HepG2 (cell line): ENCODE measurements around the gene BAHD1. TPM values are rescaled to one million over a fixed set of nuclear protein-coding genes. Genes with fewer than 3 reads are reported as not detected.

ENCODE experiments used
- AHDC1 ChIP-seq: sonication (generic); formaldehyde crosslinking; IDR thresholded peaks from 2 replicates; pipeline ENCODE4 v1.5.1; 2020; ENCODE audit warnings: mild to moderate bottlenecking, missing genetic modification reagents, borderline replicate concordance
- ATAD3A ChIP-seq: sonication (generic); formaldehyde crosslinking; IDR thresholded peaks from 2 replicates; pipeline ENCODE4 v1.4.0; 2020; ENCODE audit warnings: missing genetic modification reagents
- EEA1 ChIP-seq: sonication (generic); formaldehyde crosslinking; IDR thresholded peaks from 2 replicates; pipeline ENCODE4 v1.5.1; 2020; ENCODE audit warnings: mild to moderate bottlenecking, missing genetic modification reagents, borderline replicate concordance
- HIC2 ChIP-seq: sonication (generic); formaldehyde crosslinking; IDR thresholded peaks from 2 replicates; pipeline ENCODE4 v1.9.0; 2022; ENCODE audit warnings: low read depth, missing genetic modification reagents
- JUN ChIP-seq: sonication (generic); formaldehyde crosslinking; IDR thresholded peaks from 2 replicates; pipeline ENCODE4 v1.4.0; 2020; ENCODE audit warnings: mild to moderate bottlenecking, missing genetic modification reagents
- KMT2A ChIP-seq: sonication (generic); formaldehyde crosslinking; IDR thresholded peaks from 2 replicates; pipeline ENCODE4 v1.4.0; 2020; ENCODE audit warnings: missing genetic modification reagents
- MAFF ChIP-seq: IDR thresholded peaks from 2 replicates; pipeline ENCODE4 v1.6.1; 2011; ENCODE audit warnings: low read depth, low read length, improper control_type of control experiment
- MAFG ChIP-seq: sonication (generic); formaldehyde crosslinking; IDR thresholded peaks from 2 replicates; pipeline ENCODE4 v1.5.1; 2020; ENCODE audit warnings: mild to moderate bottlenecking, missing genetic modification reagents
- MIER2 ChIP-seq: IDR thresholded peaks from 2 replicates; pipeline ENCODE4 v1.6.1; 2016; ENCODE audit warnings: missing biosample characterization, missing genetic modification reagents
- MTA3 ChIP-seq: sonication (generic); formaldehyde crosslinking; IDR thresholded peaks from 2 replicates; pipeline ENCODE4 v1.4.0; 2020; ENCODE audit warnings: missing genetic modification reagents
- NFRKB ChIP-seq: fragments of 450-650 bp; IDR thresholded peaks from 2 replicates; pipeline ENCODE4 v1.6.1; 2017
- PPARG ChIP-seq: conservative IDR thresholded peaks from 2 replicates; pipeline ENCODE4 v1.6.1; 2016; ENCODE audit warnings: missing biosample characterization, missing genetic modification reagents
- RFX1 ChIP-seq: fragments of 450-650 bp; IDR thresholded peaks from 2 replicates; pipeline ENCODE4 v1.6.1; 2017
- RFX5 ChIP-seq: IDR thresholded peaks from 2 replicates; pipeline ENCODE4 v1.6.1; 2011; ENCODE audit warnings: low read depth, low read length, improper control_type of control experiment
- RFXAP ChIP-seq: sonication (generic); formaldehyde crosslinking; IDR thresholded peaks from 2 replicates; pipeline ENCODE4 v1.4.0; 2020; ENCODE audit warnings: missing genetic modification reagents, borderline replicate concordance
- SALL1 ChIP-seq: sonication (generic); formaldehyde crosslinking; IDR thresholded peaks from 2 replicates; pipeline ENCODE4 v1.8.0; 2022; ENCODE audit warnings: mild to moderate bottlenecking, missing genetic modification reagents
- TBX3 ChIP-seq: fragments of 450-650 bp; IDR thresholded peaks from 2 replicates; pipeline ENCODE4 v1.6.1; 2017; ENCODE audit warnings: antibody characterized with exemption, mild to moderate bottlenecking, inconsistent platforms, borderline replicate concordance
- TFDP2 ChIP-seq: sonication (generic); formaldehyde crosslinking; IDR thresholded peaks from 2 replicates; pipeline ENCODE4 v1.4.0; 2020; ENCODE audit warnings: missing genetic modification reagents
- ZNF704 ChIP-seq: sonication (generic); formaldehyde crosslinking; IDR thresholded peaks from 2 replicates; pipeline ENCODE4 v1.8.1; 2023; ENCODE audit warnings: mild to moderate bottlenecking, inconsistent platforms, moderate library complexity, missing genetic modification reagents, borderline replicate concordance
- ZNF720 ChIP-seq: sonication (generic); formaldehyde crosslinking; IDR thresholded peaks from 2 replicates; pipeline ENCODE4 v1.4.0; 2020; ENCODE audit warnings: missing genetic modification reagents
- ZNF790 ChIP-seq: sonication (generic); formaldehyde crosslinking; IDR thresholded peaks from 2 replicates; pipeline ENCODE4 v1.8.0; 2022; ENCODE audit warnings: missing genetic modification reagents, mild to moderate bottlenecking, borderline replicate concordance
- polyA plus RNA-seq, 8 experiments: library from polyadenylated mRNA; depleted of rRNA in 3 of 8; stranded (reverse) in 7 of 8; unstranded in 1 of 8; fragments of >200 nt; fragmentation: Illumina TruSeq in 4 of 8; extraction: Trizol in 4 of 8; gene quantifications; 2 replicates each; pipeline versions ENCODE4 v1.2.1 to v1.2.3, GENCODE V29; 2011 to 2016; ENCODE audit warnings: low read depth in 4 of 8, missing spikeins in 1 of 8, mixed read lengths in 1 of 8; ENCODE audit not compliant: insufficient read depth in 1 of 8
- total RNA-seq, 5 experiments: library from RNA; depleted of rRNA; stranded (reverse); fragments of >200 nt; fragmentation: Illumina TruSeq; extraction: Trizol; gene quantifications; 2 replicates each; pipeline ENCODE4 v1.2.3, GENCODE V29; 2016; ENCODE audit warnings: low read depth in 1 of 5

BAHD1 gene
- total and polyA plus RNA-seq, 2 of the 13 experiments (the other 11 are each of a cell fraction or from before 2014, with no cell fraction given) = 3.3 to 8.7 TPM

GRCh38 chr15:40511472-40512133, 70.8 kb downstream of the BAHD1 start (continued):
- TF ChIP-seq MIER2 (no peak), NFRKB (no peak), ZNF704 (CRISPR knock-in tag) (0 out of 2 replicates have a peak, but pooled peaks have one; percentile 84), JUN (CRISPR knock-in tag) (no peak), RFX1 (no peak), MTA3 (CRISPR knock-in tag) (no peak), AHDC1 (CRISPR knock-in tag) (0 out of 2 replicates have a peak, but pooled peaks have one; percentile 28), EEA1 (no peak), RFXAP (CRISPR knock-in tag) (peak; percentile 68; the same call in 1 of the 2 replicates), SALL1 (CRISPR knock-in tag) (peak; percentile 79), ATAD3A (0 out of 2 replicates have a peak, but pooled peaks have one; percentile 19), TBX3 (no peak), KMT2A (CRISPR knock-in tag) (peak; percentile 82), PPARG (CRISPR knock-in tag) (peak; percentile 55; the same call in 1 of the 2 replicates), MAFG (CRISPR knock-in tag) (no peak), ZNF790 (CRISPR knock-in tag) (no peak), TFDP2 (CRISPR knock-in tag) (peak; percentile 85), ZNF720 (CRISPR knock-in tag) (no peak), HIC2 (CRISPR knock-in tag) (no peak), MAFF (no peak), RFX5 (no peak)
